HEK293 (cell line): ENCODE data around the gene RELB.

Experiments used
- AEBP2 ChIP-seq: fragments of 450-650 bp; formaldehyde crosslinking; IDR thresholded peaks from 2 replicates; pipeline ENCODE4 v1.5.1; 2016; ENCODE audit warnings: missing biosample characterization, missing genetic modification characterization, borderline replicate concordance
- BCL11A ChIP-seq: fragments of 450-650 bp; formaldehyde crosslinking; IDR thresholded peaks from 2 replicates; pipeline ENCODE4 v1.5.1; 2016; ENCODE audit warnings: low read depth, missing biosample characterization, missing genetic modification characterization
- ELK4 ChIP-seq: IDR thresholded peaks from 2 replicates; pipeline ENCODE4 v1.6.1; 2011; ENCODE audit warnings: mild to moderate bottlenecking, low read depth, low read length, borderline replicate concordance
- KLF17 ChIP-seq: fragments of 450-650 bp; formaldehyde crosslinking; IDR thresholded peaks from 2 replicates; pipeline ENCODE4 v1.5.1; 2016; ENCODE audit warnings: missing biosample characterization, missing genetic modification characterization
- PRDM1 ChIP-seq: fragments of 450-650 bp; formaldehyde crosslinking; IDR thresholded peaks from 2 replicates; pipeline ENCODE4; 2016; ENCODE audit warnings: missing biosample characterization, missing genetic modification characterization
- PRDM4 ChIP-seq: fragments of 450-650 bp; formaldehyde crosslinking; IDR thresholded peaks from 2 replicates; pipeline ENCODE4 v1.5.1; 2017; ENCODE audit warnings: missing biosample characterization, missing genetic modification characterization
- SCRT2 ChIP-seq: fragments of 450-650 bp; formaldehyde crosslinking; IDR thresholded peaks from 2 replicates; pipeline ENCODE4 v1.5.1; 2016; ENCODE audit warnings: missing biosample characterization, missing genetic modification characterization
- YY1 ChIP-seq: fragments of 450-650 bp; formaldehyde crosslinking; IDR thresholded peaks from 2 replicates; pipeline ENCODE4 v1.5.1; 2018; ENCODE audit warnings: missing biosample characterization, missing genetic modification characterization
- ZFP3 ChIP-seq: fragments of 450-650 bp; formaldehyde crosslinking; IDR thresholded peaks from 2 replicates; pipeline ENCODE4 v1.5.1; 2016; ENCODE audit warnings: low read depth, missing biosample characterization, missing genetic modification characterization
- ZIC2 ChIP-seq: fragments of 450-650 bp; formaldehyde crosslinking; IDR thresholded peaks from 2 replicates; pipeline ENCODE4 v1.5.1; 2016; ENCODE audit warnings: missing biosample characterization, missing genetic modification characterization
- ZNF157 ChIP-seq: fragments of 450-650 bp; formaldehyde crosslinking; IDR thresholded peaks from 2 replicates; pipeline ENCODE4 v1.5.1; 2016; ENCODE audit warnings: missing biosample characterization, missing genetic modification characterization
- ZNF184 ChIP-seq: fragments of 450-650 bp; IDR thresholded peaks from 2 replicates; pipeline ENCODE4 v1.5.1; 2018; ENCODE audit warnings: missing biosample characterization, mild to moderate bottlenecking, missing genetic modification characterization
- ZNF202 ChIP-seq: fragments of 450-650 bp; formaldehyde crosslinking; IDR thresholded peaks from 2 replicates; pipeline ENCODE4 v1.5.1; 2016; ENCODE audit warnings: missing biosample characterization, missing genetic modification characterization, borderline replicate concordance
- ZNF211 ChIP-seq: fragments of 450-650 bp; formaldehyde crosslinking; IDR thresholded peaks from 2 replicates; pipeline ENCODE4 v1.5.1; 2016; ENCODE audit warnings: low read depth, missing biosample characterization, missing genetic modification characterization
- ZNF274 ChIP-seq, 2 experiments: fragments of 200-500 bp in 1 of 2; fragments of 450-650 bp in 1 of 2; sonication (Bioruptor generic) in 1 of 2; formaldehyde crosslinking in 1 of 2; IDR thresholded peaks; 2 replicates each; pipeline versions ENCODE4 v1.5.1 to v1.6.1; 2014 to 2016; ENCODE audit warnings: borderline replicate concordance in 1 of 2, inconsistent platforms in 1 of 2, low read length in 1 of 2, missing biosample characterization in 1 of 2, missing genetic modification characterization in 1 of 2
- ZNF366 ChIP-seq: fragments of 450-650 bp; formaldehyde crosslinking; conservative IDR thresholded peaks from 2 replicates; pipeline ENCODE4 v1.5.1; 2016; ENCODE audit warnings: missing biosample characterization, missing genetic modification characterization
- ZNF518A ChIP-seq: fragments of 450-650 bp; formaldehyde crosslinking; conservative IDR thresholded peaks from 2 replicates; pipeline ENCODE4 v1.5.1; 2016; ENCODE audit warnings: low read depth, missing biosample characterization, missing genetic modification characterization
- ZNF645 ChIP-seq: fragments of 450-650 bp; formaldehyde crosslinking; IDR thresholded peaks from 2 replicates; pipeline ENCODE4; 2016; ENCODE audit warnings: missing biosample characterization, missing genetic modification characterization
- ZNF692 ChIP-seq: fragments of 450-650 bp; formaldehyde crosslinking; IDR thresholded peaks from 2 replicates; pipeline ENCODE4 v1.5.1; 2016; ENCODE audit warnings: missing biosample characterization, missing genetic modification characterization
- ZNF776 ChIP-seq: fragments of 450-650 bp; formaldehyde crosslinking; IDR thresholded peaks from 2 replicates; pipeline ENCODE4 v1.5.0; 2017; ENCODE audit warnings: missing biosample characterization, missing genetic modification characterization, borderline replicate concordance
- ZNF777 ChIP-seq: fragments of 450-650 bp; formaldehyde crosslinking; IDR thresholded peaks from 2 replicates; pipeline ENCODE4 v1.5.1; 2017; ENCODE audit warnings: missing biosample characterization, missing genetic modification characterization, borderline replicate concordance
- ZNF785 ChIP-seq: fragments of 450-650 bp; formaldehyde crosslinking; IDR thresholded peaks from 2 replicates; pipeline ENCODE4 v1.5.1; 2016; ENCODE audit warnings: missing biosample characterization, missing genetic modification characterization
- ZNF843 ChIP-seq: fragments of 450-650 bp; formaldehyde crosslinking; IDR thresholded peaks from 2 replicates; pipeline ENCODE4 v1.5.1; 2016; ENCODE audit warnings: missing biosample characterization, missing genetic modification characterization

RELB gene

GRCh38 chr19:44954649-44955504, 46.4 kb upstream of the RELB start, which contains the start of gene CLPTM1 (continued):
- TF ChIP-seq ZNF645 (no peak), AEBP2 (tag by site-specific recombination) (no peak), ZNF366 (tag by site-specific recombination) (peak; percentile 85), ELK4 (peak; percentile 77; the same call in 1 of the 2 replicates), SCRT2 (tag by site-specific recombination) (no peak; the same call in 1 of the 2 replicates), ZNF202 (no peak), ZNF843 (peak; percentile 77), ZNF211 (no peak), PRDM4 (tag by site-specific recombination) (peak; percentile 72), BCL11A (tag by site-specific recombination) (peak; percentile 48; the same call in 1 of the 2 replicates), ZNF274 (IDR thresholded peaks at IDR 0.05; ENCODE audit: low read length) (no peak), ZNF274 (tag by site-specific recombination; IDR thresholded peaks at IDR 0.05; ENCODE audit: borderline replicate concordance) (no peak), KLF17 (tag by site-specific recombination) (peak; percentile 47; the same call in 1 of the 2 replicates), ZIC2 (tag by site-specific recombination) (no peak), ZNF776 (tag by site-specific recombination) (no peak), ZNF157 (tag by site-specific recombination) (no peak), ZNF692 (tag by site-specific recombination) (peak; percentile 88), ZNF777 (tag by site-specific recombination) (peak; percentile 68; the same call in 1 of the 2 replicates), PRDM1 (no peak), ZFP3 (tag by site-specific recombination) (no peak), ZNF518A (peak; percentile 63), ZNF785 (peak; percentile 30; the same call in 1 of the 2 replicates), ZNF184 (no peak), YY1 (no peak; the same call in 1 of the 2 replicates)
